ENCODE measurements around the gene CRABP2.

- no peak for TF ChIP-seq CTCF (IDR thresholded peaks at IDR 0.05 in 2 of 3, conservative IDR thresholded peaks at IDR 0.05 in 1 of 3; ENCODE audit: control insufficient read depth in 2 of 3, extremely low read depth in 1 of 3, insufficient read depth in 1 of 3, low read depth in 3 of 3, low read length in 3 of 3)
- TF ChIP-seq SUPT20H (IDR thresholded peaks at IDR 0.05; ENCODE audit: borderline replicate concordance, control insufficient read depth, low read depth, low read length) = no peak
- no peak for TF ChIP-seq ESRRA (IDR thresholded peaks at IDR 0.05; ENCODE audit: low read length)
- no peak for TF ChIP-seq RAD21 (IDR thresholded peaks at IDR 0.05; ENCODE audit: insufficient read depth, low read depth, low read length)
These were observed 458 bp downstream of the CRABP2 start for GRCh38 chr1:156704930-156705320.

All from GM12878 (cell line).